ENCODE data around the gene PROM1.

DNA sequence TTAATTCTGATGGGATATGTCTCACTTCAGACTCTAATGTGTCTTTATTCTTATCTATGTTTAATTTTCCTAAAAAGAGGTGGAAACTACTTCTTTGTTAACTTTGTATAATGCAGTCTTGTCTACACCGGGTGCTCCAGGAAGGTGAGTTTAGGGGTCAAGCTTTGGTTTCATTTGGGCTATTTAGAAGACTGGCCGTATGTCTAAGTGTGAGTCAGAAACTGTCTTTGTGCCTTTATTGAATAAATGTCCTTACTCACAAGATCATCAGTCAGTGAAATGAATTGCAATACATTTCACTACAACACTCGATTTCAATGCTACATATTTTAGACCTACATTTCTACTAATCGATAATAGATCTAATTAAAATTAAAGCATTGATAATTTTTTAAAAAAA lies 56.2 kb downstream of the PROM1 start:
- TF ChIP-seq POLR2A (IDR thresholded peaks at IDR 0.05; ENCODE audit: low read length) (no peak), GATA1 (IDR thresholded peaks at IDR 0.05; ENCODE audit: low read depth, low read length) (no peak)
